Upper lobe of left lung (tissue), 4 donors: ENCODE measurements around the gene ALKBH8.

ENCODE experiments used
- CTCF ChIP-seq, 6 experiments: fragments of 450-650 bp in 4 of 6; fragments of 200-600 bp in 2 of 6; sonication (generic) in 2 of 6; IDR thresholded peaks; one replicate each; pipeline ENCODE4 v1.5.1; 2016 to 2019; ENCODE audit warnings: antibody characterized with exemption in 6 of 6
- EP300 ChIP-seq, 4 donors: sonication (generic); formaldehyde crosslinking; IDR thresholded peaks; one replicate each; pipeline ENCODE4 v1.5.1; 2017; ENCODE audit warnings: antibody characterized with exemption in 4 of 4, control low read depth in 2 of 4
- POLR2A ChIP-seq, 4 donors: fragments of 450-650 bp; IDR thresholded peaks; one replicate each; pipeline ENCODE4 v1.5.1; 2016 to 2017; ENCODE audit warnings: antibody characterized with exemption in 4 of 4, mild to moderate bottlenecking in 2 of 4
- POLR2AphosphoS5 ChIP-seq, 2 donors: sonication (generic); formaldehyde crosslinking; IDR thresholded peaks; one replicate each; pipeline ENCODE4 v1.5.1; 2017; ENCODE audit warnings: antibody characterized with exemption in 2 of 2

- TF ChIP-seq CTCF (IDR thresholded peaks at IDR 0.05), result no peak
- no peak for TF ChIP-seq POLR2A (IDR thresholded peaks at IDR 0.05)
- TF ChIP-seq POLR2AphosphoS5 (IDR thresholded peaks at IDR 0.05), result no peak
- no peak for TF ChIP-seq EP300 (IDR thresholded peaks at IDR 0.05)
Observed at GRCh38 chr11:107605061-107606006, 39.8 kb upstream of the ALKBH8 start.
